Pancreas (tissue), 10 donors: ENCODE data around the gene WWTR1. TPM values are rescaled to one million over a fixed set of nuclear protein-coding genes. Genes with fewer than 3 reads are reported as not detected.

Source experiments
- ATAC-seq, 4 donors: fragments of 200-7000 bp; cut with Tn5 transposase; one replicate each; pipeline versions ENCODE4 v1.8.0 to v1.9.1; 2020; ENCODE audit warnings: mild to moderate bottlenecking in 4 of 4, moderate library complexity in 4 of 4
- DNase-seq, 6 donors: peaks; one replicate each; pipeline ENCODE4 v3.0.0-alpha.2; 2020
- FAIRE-seq: peaks from 2 replicates; lab custom pipeline; 2012; peaks lifted over from hg19 to GRCh38; lab: Jason Lieb, UNC
- H3K27ac ChIP-seq, 4 donors: fragments of 200-600 bp; sonication (generic); 1 replicate in 3 of 4; 2 replicates in 1 of 4; pipeline versions ENCODE4 v1.5.0 to v1.8.0; 2020
- H3K27me3 ChIP-seq, 4 donors: fragments of 200-600 bp; one replicate each; pipeline ENCODE4 v1.8.0; 2021
- H3K36me3 ChIP-seq, 3 donors: fragments of 200-600 bp; sonication (generic) in 1 of 3; one replicate each; pipeline versions ENCODE4 v1.5.0 to v1.8.0; 2020 to 2021
- H3K4me1 ChIP-seq, 3 donors: fragments of 200-600 bp; one replicate each; pipeline ENCODE4 v1.8.0; 2021
- H3K4me3 ChIP-seq, 4 donors: fragments of 200-600 bp; sonication (generic) in 2 of 4; one replicate each; pipeline versions ENCODE4 v1.5.0 to v1.8.0; 2020 to 2021
- H3K9me3 ChIP-seq, 4 donors: fragments of 200-600 bp; one replicate each; pipeline ENCODE4 v1.8.0; 2021
- WGBS, 2 donors: extraction: QIAGEN DNeasy Blood & Tissue Kit; methylation state at CpG; one replicate each; pipeline ENCODE4 v1.1.7; 2013; 5-methylcytosine and 5-hydroxymethylcytosine counted together
- intact Hi-C, 3 donors: fragments of 100-400 bp; cut with DNase I; formaldehyde crosslinking; loops; one replicate each; pipeline versions ENCODE4 v1.11.1 to v1.14.2; 2022
- polyA plus RNA-seq, 2 donors: library from polyadenylated mRNA; stranded (reverse); fragments of 200-250 nt; gene quantifications; one replicate each; pipeline ENCODE4 v1.2.3, GENCODE V29; 2013
- total RNA-seq, 6 donors: library from RNA; stranded (reverse); fragmentation: NEBNext Ultra II Directional in 4 of 6; extraction: Animal tissue kit (Norgen Biotek cat#: 25700) in 4 of 6; gene quantifications; one replicate each; pipeline versions ENCODE4 v1.2.1 to v1.2.4, GENCODE V29; 2021 to 2023
- TF ChIP-seq, protein P1 (sequence below), 4 donors: fragments of 200-600 bp; sonication (generic) in 3 of 4; IDR thresholded peaks; one replicate each; pipeline versions ENCODE4 v1.5.0 to v1.8.0; 2021; ENCODE audit warnings: antibody characterized with exemption in 4 of 4
- donor health status: healthy with polysubstance abuse.
- donor health status: DM: no; HTN: no; CAD: no; lungs with moderate emphysema.
- donor health status: DM: no; HTN: no; CAD: no.
- donor health status: control.
- donor health status: control.
- donor health status: Bipolar disorder and iron deficiency.
- donor health status: DM: yes; HTN: yes; CAD: no.
- donor health status: DM: no; HTN: no; CAD: no.
- donor health status: DM: no; HTN: no; CAD: no.
- donor health status: DM: yes; HTN: yes; CAD: no.

The WWTR1 gene
- total and polyA plus RNA-seq, 8 donors: 18.9 to 47.0 (median 23.7) TPM

DNA sequence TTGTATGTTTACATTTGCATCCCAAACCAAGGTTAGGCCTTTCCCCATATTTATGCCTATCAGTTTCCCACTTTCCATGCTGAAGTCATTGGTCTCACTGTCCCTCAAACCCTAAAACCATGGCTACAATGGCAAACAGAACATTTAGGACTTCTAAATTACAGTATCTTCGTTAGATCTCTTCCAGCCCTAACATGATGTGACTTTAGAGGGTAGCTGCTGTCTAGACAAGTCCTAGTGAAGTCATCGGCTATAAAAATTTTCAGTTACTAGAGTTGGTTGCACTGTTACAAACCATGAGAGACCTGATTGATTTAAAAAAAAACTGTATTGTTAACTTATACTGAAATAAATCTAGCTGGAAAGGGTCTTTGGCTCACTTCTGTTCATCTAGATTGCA is 128.7 kb downstream of the WWTR1 start:
- H3K36me3 ChIP-seq: peaks cover 0 to 12% (median 0%) of the 10 kb centered on the region in 3 donors
- WGBS, 2 donors: 85% methylated on average over 2 of the region's 2 CpGs
- H3K27me3 ChIP-seq: no peaks in the 10 kb centered on the region
- peaks cover 0 to 3% (median 0%) of the 10 kb centered on the region in 3 donors for H3K4me1 ChIP-seq
- H3K9me3 ChIP-seq: no peaks in the 10 kb centered on the region
- no peak overlapping the region for H3K4me3 ChIP-seq
- intact Hi-C loops: loop anchor here in 1 of 3 donors (10.0 kb wide), 1 partner anchor 126 kb away; the partner anchor contains the start of gene WWTR1
- FAIRE-seq (no peak), ATAC-seq (no peak), DNase-seq (no peak)
- H3K27ac ChIP-seq: no peak overlapping the region
- TF ChIP-seq, protein P1, sequence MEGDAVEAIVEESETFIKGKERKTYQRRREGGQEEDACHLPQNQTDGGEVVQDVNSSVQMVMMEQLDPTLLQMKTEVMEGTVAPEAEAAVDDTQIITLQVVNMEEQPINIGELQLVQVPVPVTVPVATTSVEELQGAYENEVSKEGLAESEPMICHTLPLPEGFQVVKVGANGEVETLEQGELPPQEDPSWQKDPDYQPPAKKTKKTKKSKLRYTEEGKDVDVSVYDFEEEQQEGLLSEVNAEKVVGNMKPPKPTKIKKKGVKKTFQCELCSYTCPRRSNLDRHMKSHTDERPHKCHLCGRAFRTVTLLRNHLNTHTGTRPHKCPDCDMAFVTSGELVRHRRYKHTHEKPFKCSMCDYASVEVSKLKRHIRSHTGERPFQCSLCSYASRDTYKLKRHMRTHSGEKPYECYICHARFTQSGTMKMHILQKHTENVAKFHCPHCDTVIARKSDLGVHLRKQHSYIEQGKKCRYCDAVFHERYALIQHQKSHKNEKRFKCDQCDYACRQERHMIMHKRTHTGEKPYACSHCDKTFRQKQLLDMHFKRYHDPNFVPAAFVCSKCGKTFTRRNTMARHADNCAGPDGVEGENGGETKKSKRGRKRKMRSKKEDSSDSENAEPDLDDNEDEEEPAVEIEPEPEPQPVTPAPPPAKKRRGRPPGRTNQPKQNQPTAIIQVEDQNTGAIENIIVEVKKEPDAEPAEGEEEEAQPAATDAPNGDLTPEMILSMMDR (IDR thresholded peaks at IDR 0.05): no peak

DNA sequence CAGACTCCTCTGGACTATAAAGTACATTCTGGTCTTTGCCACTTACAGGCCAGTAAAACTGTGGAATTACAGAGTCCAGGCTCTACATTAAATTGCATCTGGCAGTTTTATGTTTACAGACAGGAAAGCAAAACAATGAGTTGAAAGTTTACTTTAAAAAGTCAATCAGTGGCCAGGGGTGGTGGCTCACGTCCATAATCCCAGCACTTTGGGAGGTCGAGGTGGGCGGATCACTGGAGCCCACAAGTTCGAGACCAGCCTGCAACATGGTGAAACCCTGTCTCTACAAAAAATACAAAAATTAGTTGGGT is 129.5 kb downstream of the WWTR1 start:
- Histone ChIP-seq H3K27ac (peak overlapping the region in 2 of 4 donors; percentile 39 to 44), H3K27me3 (no peaks in the 10 kb centered on the region), H3K4me1 (peaks cover 0 to 3% (median 0%) of the 10 kb centered on the region in 3 donors), H3K36me3 (peaks cover 0 to 12% (median 0%) of the 10 kb centered on the region in 3 donors), H3K4me3 (no peak overlapping the region), H3K9me3 (no peaks in the 10 kb centered on the region)
- TF ChIP-seq, protein P1 (IDR thresholded peaks at IDR 0.05): no peak
- ATAC-seq: no peak
- WGBS, 2 donors: 60 to 63% methylated on average over 4 of the region's 4 CpGs
- DNase-seq: no peak
- FAIRE-seq: no peak
- intact Hi-C loops: loop anchor here in 1 of 3 donors (10.0 kb wide), 1 partner anchor 127 kb away; the partner anchor contains the start of gene WWTR1

DNA sequence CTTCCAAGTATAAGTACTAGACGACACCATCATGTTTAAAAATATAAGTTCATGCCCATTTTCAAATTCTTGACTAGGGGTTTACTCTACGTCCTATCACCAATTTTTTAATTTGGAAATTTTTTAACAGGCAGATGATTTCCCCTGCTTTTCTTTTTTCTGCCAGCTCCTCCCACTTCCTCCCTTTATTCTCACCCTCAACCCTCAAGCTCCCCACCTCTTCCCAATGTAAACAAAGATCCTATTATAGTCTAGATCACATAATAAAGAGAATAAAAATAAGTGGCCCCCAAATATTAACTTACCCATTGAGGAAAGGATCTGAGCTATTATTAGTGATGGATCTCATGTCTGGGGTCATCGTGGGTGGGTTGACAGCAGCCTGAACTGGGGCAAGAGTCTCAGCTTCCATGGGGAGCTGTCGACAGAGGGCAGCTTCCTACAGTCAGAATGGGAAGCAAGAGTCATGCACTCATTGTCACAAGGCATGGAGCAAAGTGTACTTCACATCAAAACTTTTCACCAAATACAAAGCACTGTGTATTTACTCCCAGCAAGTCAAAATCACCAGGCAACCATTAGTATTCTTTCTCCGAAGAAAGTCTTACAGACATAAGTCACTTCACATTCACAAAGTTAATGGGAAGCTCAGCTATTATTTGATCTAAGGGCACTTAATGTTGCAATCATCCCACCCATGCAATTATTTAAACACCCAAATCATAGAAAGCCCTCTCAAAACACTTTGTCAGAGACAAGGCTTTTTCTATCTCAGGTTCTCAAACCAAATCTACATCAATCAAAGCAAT is 130.1 kb downstream of the WWTR1 start:
- H3K4me3 ChIP-seq: no peak overlapping the region
- intact Hi-C loops: loop anchor here in 1 of 3 donors (10.0 kb wide), 1 partner anchor 127 kb away; the partner anchor contains the start of gene WWTR1
- peak overlapping the region in 2 of 4 donors; percentile 39 to 44 for H3K27ac ChIP-seq
- no peaks in the 10 kb centered on the region for H3K9me3 ChIP-seq
- 68 to 70% methylated on average over 5 of the region's 5 CpGs for WGBS, 2 donors
- ATAC-seq: peak in 3 of 4 donors; percentile 48 to 58 (median 48)
- H3K4me1 ChIP-seq: peaks cover 0 to 3% (median 0%) of the 10 kb centered on the region in 3 donors
- H3K27me3 ChIP-seq: no peaks in the 10 kb centered on the region
- H3K36me3 ChIP-seq: peaks cover 0 to 12% (median 0%) of the 10 kb centered on the region in 3 donors
- no peak for FAIRE-seq
- TF ChIP-seq, protein P1 (IDR thresholded peaks at IDR 0.05): no peak
- no peak for DNase-seq

DNA sequence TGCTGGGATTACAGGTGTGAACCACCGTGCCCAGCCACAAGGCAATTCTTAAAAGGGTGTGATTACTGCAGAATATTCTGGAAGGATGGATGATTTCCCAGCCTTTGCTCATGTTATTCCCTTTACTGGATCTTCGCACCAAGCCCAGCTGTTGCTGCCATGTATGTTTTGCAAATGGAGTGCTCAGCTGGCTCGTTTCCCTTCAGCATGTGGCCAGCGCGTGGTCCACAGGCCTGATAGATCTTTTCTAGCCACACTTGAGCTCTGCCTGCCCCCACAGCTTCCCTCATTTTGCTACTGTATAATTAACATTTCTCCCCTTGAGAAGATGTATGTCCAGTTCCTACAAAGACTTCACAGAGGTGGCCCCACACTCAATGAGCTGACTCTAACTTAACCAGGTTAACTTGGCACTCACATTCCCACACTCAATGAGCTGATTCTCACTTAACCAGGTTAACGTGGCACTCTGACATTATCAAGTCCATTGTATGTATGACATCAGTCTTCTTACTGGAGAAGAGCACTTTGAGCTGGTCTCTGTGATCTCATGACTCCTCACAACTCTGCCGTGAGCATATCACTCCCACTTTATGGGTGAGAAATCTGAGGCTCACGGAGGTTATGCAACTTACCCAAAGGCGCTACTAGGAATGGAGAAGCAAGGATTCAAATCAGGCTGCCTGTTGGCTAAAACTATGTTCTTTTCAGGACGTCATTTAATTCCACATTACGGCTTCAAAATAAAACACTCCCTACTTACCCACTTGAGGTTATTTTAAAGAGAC is 134.1 kb downstream of the WWTR1 start:
- TF ChIP-seq, protein P1 (IDR thresholded peaks at IDR 0.05): no peak
- Histone ChIP-seq H3K4me3 (no peak overlapping the region), H3K9me3 (no peaks in the 10 kb centered on the region), H3K36me3 (peaks cover 0 to 12% (median 0%) of the 10 kb centered on the region in 3 donors), H3K4me1 (peaks cover 0 to 3% (median 0%) of the 10 kb centered on the region in 3 donors), H3K27ac (no peak overlapping the region), H3K27me3 (no peaks in the 10 kb centered on the region)
- no peak for ATAC-seq
- 89 to 91% methylated on average over 11 of the region's 11 CpGs for WGBS, 2 donors
- no peak for FAIRE-seq
- intact Hi-C loops: loop anchor here in 1 of 3 donors (10.0 kb wide), 1 partner anchor 131 kb away; the partner anchor contains the start of gene WWTR1
- no peak for DNase-seq
